Lower lobe of right lung (tissue), 2 donors: ENCODE measurements around the gene ALDH3A1. TPM values are rescaled to one million over a fixed set of nuclear protein-coding genes. Genes with fewer than 3 reads are reported as not detected.

ENCODE experiments used
- ATAC-seq, 2 donors: fragments of 200-7000 bp; cut with Tn5 transposase; one replicate each; pipeline ENCODE4 v1.9.1; 2020 to 2022; ENCODE audit warnings: mild to moderate bottlenecking in 2 of 2, moderate library complexity in 2 of 2
- DNase-seq: peaks from one replicate; pipeline ENCODE4 v3.0.0-alpha.2; 2020
- H3K27ac ChIP-seq: fragments of 200-600 bp; one replicate; pipeline ENCODE4 v1.8.0; 2022
- H3K27me3 ChIP-seq: fragments of 200-600 bp; one replicate; pipeline ENCODE4 v1.8.0; 2022; ENCODE audit warnings: low read depth
- H3K36me3 ChIP-seq: fragments of 200-600 bp; one replicate; pipeline ENCODE4 v1.8.0; 2022; ENCODE audit warnings: mild to moderate bottlenecking
- H3K4me1 ChIP-seq: fragments of 200-600 bp; one replicate; pipeline ENCODE4 v1.8.0; 2022
- H3K4me3 ChIP-seq: fragments of 200-600 bp; one replicate; pipeline ENCODE4 v1.8.0; 2022; ENCODE audit warnings: mild to moderate bottlenecking
- H3K9me3 ChIP-seq: fragments of 200-600 bp; one replicate; pipeline ENCODE4 v1.8.0; 2022
- intact Hi-C: fragments of 100-400 bp; cut with DNase I; formaldehyde crosslinking; loops from one replicate; pipeline ENCODE4 v1.11.0; 2022
- total RNA-seq: library from RNA; stranded (reverse); fragmentation: NEBNext Ultra II Directional; extraction: Animal tissue kit (Norgen Biotek cat#: 25700); gene quantifications from one replicate; pipeline ENCODE4 v1.2.1, GENCODE V29; 2021
- TF ChIP-seq, protein P1 (sequence below): fragments of 200-600 bp; IDR thresholded peaks from one replicate; pipeline ENCODE4 v1.8.0; 2022; ENCODE audit warnings: antibody characterized with exemption, mild to moderate bottlenecking
- donor health status: DM: no; HTN: yes; CAD: no; lungs with severe emphysema.

Gene ALDH3A1
- total RNA-seq, 1 donor from 2014 or later, result 6.7 TPM

DNA sequence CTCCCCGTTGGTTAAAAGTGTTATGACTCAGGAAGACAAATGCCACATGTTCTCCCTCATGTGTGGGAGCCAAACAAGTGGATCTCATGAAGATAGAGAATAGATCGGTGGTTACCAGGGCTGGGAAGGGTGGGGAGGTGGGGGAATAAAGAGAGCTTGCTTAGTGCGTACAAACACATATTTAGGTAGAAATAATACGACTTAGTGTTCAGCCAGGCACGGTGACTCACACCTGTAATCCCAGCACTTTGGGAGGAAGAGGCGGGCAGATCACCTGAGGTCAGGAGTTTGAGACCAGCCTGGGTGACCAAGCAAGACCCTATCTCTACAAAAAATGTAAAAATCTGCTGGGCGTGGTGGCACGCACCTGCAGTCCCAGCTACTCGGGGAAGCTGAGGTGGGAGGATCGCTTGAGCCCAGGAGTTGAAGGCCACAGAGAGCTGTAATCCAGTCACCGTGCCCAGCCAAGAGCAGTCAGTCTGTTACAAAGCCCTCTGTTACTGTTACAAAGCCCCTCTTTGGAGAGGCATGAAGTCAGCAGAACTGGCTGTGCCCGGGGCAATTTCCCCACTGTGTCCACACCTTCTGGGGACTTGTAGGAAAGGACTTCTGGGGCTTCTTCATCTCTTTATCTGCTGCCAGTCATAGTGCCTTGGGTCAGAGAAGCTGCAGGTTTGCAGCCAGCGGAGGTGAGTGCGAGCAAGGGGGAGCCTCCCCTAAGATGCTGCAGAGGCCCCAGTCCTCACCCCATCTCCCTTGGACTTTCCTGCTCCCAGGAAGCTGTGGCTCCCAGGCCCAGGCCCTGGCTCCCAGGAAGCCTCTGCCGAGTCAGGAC lies 4.3 kb upstream of the ALDH3A1 start:
- intact Hi-C loops, result no loop called here
- Histone ChIP-seq H3K36me3 (no peaks in the 10 kb centered on the region), H3K27me3 (no peaks in the 10 kb centered on the region), H3K9me3 (no peaks in the 10 kb centered on the region), H3K4me3 (no peak overlapping the region), H3K4me1 (peaks cover 27% of the 10 kb centered on the region), H3K27ac (peak overlapping the region; percentile 60)
- TF ChIP-seq, protein P1, sequence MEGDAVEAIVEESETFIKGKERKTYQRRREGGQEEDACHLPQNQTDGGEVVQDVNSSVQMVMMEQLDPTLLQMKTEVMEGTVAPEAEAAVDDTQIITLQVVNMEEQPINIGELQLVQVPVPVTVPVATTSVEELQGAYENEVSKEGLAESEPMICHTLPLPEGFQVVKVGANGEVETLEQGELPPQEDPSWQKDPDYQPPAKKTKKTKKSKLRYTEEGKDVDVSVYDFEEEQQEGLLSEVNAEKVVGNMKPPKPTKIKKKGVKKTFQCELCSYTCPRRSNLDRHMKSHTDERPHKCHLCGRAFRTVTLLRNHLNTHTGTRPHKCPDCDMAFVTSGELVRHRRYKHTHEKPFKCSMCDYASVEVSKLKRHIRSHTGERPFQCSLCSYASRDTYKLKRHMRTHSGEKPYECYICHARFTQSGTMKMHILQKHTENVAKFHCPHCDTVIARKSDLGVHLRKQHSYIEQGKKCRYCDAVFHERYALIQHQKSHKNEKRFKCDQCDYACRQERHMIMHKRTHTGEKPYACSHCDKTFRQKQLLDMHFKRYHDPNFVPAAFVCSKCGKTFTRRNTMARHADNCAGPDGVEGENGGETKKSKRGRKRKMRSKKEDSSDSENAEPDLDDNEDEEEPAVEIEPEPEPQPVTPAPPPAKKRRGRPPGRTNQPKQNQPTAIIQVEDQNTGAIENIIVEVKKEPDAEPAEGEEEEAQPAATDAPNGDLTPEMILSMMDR, result no peak
- ATAC-seq (peak in 1 of 2 donors; percentile 5), DNase-seq (no peak)

DNA sequence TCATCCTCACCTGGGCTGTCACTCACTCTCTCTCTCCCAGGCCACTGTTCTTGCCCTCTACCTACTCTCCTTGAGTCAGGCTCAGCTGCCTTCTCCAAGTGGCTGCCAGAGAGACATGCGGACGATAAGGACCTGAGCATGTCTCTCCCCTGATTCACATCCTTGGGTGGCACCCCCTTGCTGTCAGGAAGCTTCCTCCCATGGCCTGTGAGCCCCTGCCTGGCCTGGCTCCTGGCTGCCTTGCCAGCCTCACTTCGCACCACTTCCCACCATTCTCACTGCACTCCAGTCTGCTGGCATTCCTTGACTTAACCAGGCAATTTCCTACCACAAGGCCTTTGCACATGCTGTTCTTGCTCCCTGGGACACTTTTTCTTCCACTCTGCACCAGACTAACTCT lies 2.7 kb upstream of the ALDH3A1 start:
- no peaks in the 10 kb centered on the region for H3K9me3 ChIP-seq
- H3K4me3 ChIP-seq, result no peak overlapping the region
- H3K27ac ChIP-seq, result no peak overlapping the region
- no peaks in the 10 kb centered on the region for H3K36me3 ChIP-seq
- no peak for DNase-seq
- TF ChIP-seq, protein P1, result no peak
- intact Hi-C loops, result no loop called here
- peaks cover 27% of the 10 kb centered on the region for H3K4me1 ChIP-seq
- no peaks in the 10 kb centered on the region for H3K27me3 ChIP-seq
- ATAC-seq, result no peak

DNA sequence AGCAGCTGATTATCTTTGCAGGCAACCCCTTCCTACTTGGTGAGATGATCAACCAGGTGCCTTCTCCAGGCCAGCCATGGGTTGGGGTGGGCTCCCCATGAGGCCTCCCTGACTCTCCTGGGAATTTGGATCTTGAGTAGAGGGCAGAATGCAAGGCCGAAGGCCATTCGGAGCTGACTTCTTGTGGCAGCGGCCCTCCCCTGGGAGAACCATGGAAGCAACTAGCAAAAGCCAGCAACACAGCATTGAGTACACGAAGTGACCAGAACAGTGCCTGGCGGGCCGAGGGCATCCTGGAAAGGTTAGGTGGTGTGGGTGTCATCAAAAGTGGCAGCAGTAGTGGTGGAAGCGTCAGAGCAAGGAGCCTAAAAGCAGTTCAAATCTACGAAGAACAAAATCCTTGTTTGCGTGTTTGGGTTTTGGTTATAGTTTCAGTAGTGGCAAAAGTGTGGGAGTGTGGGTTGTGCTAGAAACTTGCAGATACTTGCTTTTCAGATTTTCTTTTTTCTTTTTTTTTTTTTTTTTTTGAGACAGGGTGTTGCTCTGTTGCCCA lies 2.0 kb upstream of the ALDH3A1 start:
- Histone ChIP-seq H3K4me3 (no peak overlapping the region), H3K27ac (no peak overlapping the region), H3K36me3 (no peaks in the 10 kb centered on the region), H3K27me3 (no peaks in the 10 kb centered on the region), H3K4me1 (peaks cover 34% of the 10 kb centered on the region), H3K9me3 (no peaks in the 10 kb centered on the region)
- intact Hi-C loops, result no loop called here
- DNase-seq, result no peak
- no peak for ATAC-seq
- TF ChIP-seq, protein P1, result no peak

DNA sequence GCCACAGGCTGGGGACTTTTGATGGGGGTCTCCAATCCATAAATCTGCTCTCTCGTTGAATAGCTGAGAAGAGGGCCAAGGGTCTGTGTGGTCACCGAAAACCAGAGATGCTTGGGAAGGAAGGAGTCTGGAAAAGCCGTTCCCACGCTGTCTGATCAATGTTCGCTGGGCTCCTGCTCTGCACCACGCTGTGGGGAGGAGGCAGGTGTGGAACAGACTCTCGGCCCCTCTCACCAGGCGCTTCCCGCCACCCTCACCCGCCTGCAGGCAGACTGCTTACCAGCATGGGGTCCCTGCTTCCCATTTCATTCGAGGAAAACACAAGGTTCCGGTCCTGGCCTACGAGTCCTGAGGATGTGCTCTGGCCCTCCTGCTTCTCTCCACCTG lies 702 bp upstream of the ALDH3A1 start:
- intact Hi-C loops, result no loop called here
- Histone ChIP-seq H3K27me3 (no peaks in the 10 kb centered on the region), H3K27ac (peak overlapping the region; percentile 22), H3K36me3 (no peaks in the 10 kb centered on the region), H3K4me1 (peaks cover 40% of the 10 kb centered on the region), H3K4me3 (no peak overlapping the region), H3K9me3 (no peaks in the 10 kb centered on the region)
- DNase-seq (no peak), ATAC-seq (no peak)
- TF ChIP-seq, protein P1, result no peak

DNA sequence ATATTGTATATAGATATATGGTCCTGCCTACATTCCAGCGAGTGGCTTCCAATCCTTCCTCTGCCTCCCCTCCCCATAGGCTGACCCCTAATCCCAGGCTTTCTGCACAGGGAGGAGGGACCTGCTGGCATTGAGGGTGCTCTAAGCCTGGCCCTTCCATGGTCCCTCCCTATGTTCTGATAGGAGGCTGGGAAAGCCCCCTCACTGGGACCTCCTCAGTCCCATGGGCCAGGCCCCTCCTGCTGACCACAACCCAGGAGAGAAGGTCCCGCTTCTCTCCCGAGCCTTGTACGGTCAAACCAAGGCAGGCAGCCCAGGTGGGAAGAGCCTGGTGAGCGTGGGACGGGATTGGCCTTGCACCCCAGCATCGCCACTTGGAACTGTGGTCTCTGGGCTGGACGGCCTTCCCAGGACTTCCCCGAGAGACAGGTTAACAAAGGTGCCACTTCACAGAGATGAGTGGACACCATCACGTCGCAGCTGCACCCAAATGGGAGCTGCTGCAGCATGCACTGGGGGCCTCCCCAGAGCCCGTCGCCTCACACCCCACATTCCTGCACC lies 859 bp downstream of the ALDH3A1 start:
- Histone ChIP-seq H3K4me3 (no peak overlapping the region), H3K4me1 (peaks cover 25% of the 10 kb centered on the region), H3K36me3 (no peaks in the 10 kb centered on the region), H3K9me3 (no peaks in the 10 kb centered on the region), H3K27me3 (no peaks in the 10 kb centered on the region), H3K27ac (no peak overlapping the region)
- no peak for DNase-seq
- TF ChIP-seq, protein P1, result no peak
- no peak for ATAC-seq
- intact Hi-C loops, result no loop called here
